Globus pallidus (tissue), 1 donor: ENCODE measurements around the gene GMPR2.

ENCODE experiments used
- DNase-seq: peaks from one replicate; pipeline ENCODE4 v3.0.0-alpha.2; 2015; ENCODE audit warnings: low spot score

GMPR2 gene

DNA sequence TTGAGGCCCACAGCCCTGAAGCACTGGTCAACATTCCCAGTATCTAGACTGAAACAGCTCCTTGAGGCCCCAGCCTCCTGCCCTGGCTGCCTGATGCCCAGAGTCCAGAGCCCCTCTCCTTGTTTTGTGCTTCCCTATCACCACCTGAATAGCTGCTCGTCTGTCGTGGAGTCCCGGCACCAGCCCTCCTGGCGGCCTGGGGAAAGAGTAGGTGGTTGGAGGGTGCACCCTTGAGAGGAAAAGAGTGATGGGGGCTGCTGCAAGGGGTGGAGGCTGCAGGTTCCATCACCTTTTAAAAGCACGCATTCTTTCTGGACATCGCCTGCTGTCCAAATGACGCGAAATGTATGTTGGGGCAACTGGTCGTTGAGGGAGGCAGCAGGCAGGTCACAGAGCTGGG is 35.5 kb downstream of the GMPR2 start:
- DNase-seq = no peak

GRCh38 chr14:24269368-24269767 is 36.6 kb downstream of the GMPR2 start:
- DNase-seq = no peak

DNA sequence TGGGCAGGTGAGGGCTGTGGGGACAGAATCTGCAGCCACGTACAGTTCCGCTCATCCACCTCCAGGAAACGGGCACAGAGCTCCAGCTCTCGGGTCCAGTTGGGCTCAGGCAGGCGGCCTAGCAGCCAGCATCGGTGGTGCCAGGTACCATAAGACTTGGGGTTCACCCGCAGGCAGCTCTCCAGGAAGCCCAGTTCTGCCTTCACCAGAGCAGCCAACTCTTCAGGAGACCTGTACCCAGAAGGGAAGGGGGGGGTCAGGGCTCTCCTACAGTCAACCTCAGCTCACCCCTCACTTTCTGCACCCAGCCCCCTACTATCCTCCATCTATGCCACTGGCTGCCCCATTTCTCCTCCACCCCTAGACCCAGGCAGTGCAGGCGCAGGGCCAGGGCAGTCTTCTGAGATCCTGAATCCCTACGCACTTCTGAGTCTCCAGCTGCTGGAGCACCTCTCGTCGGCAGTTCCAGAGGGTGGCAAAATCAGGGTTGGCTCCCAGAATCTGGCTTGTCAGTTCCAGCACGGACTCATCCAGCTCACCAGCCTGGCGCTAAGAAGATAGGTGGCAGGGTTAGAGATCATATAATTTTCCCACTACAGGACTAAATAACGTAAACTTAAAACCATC is 37.3 kb downstream of the GMPR2 start:
- DNase-seq = no peak

- no peak for DNase-seq
Measured at GRCh38 chr14:24270537-24271133, 37.9 kb downstream of the GMPR2 start.

- peak; percentile 80 for DNase-seq
Measured at GRCh38 chr14:24271134-24271833, 38.6 kb downstream of the GMPR2 start, which contains the start of gene RABGGTA. Gene RABGGTA (minus strand): TSS chr14:24271597. CDS start chr14:24271115, 482 bp downstream.

DNA sequence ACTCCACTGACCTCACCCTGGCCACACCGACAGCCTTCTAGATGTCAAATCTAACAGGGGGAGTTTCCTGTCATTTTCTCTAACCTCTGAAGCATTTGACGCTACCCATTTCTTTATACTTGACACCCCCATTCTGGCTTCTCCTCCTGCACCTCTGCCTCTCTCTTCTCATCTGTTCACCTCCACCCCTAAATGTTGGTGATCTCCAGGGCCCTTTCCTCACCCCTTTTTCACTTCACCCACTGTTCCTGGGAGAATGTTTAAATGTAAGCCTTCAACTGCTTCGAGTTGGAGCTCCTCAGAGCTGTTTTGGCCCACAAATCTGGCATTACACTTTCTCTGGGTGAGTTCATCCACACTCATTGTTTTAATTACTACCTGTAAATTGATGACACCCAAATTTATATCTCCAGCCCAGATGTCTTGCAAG is 39.1 kb downstream of the GMPR2 start:
- DNase-seq = no peak

DNA sequence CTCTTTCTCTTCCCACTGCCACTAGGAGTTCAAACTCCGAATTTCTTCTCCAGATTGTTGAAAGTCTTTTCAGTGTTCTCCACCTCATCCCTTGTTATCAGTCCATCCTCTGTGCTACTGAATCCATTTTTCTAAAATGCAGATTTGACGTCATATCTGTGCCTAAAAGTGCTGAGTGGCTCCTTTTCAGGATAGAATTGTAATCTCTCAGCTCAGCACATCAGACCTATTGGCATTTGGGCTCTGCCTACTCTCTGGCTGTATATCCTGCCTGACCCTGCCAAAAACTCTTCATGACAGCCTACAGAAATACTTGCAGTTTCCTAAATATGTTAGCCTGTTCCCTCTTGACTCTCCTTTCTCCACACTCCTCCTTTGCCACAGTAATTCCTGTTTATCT is 39.7 kb downstream of the GMPR2 start:
- DNase-seq = no peak

GRCh38 chr14:24273422-24273998 is 40.8 kb downstream of the GMPR2 start:
- DNase-seq = no peak

GRCh38 chr14:24274101-24274543 is 41.4 kb downstream of the GMPR2 start:
- DNase-seq = peak; percentile 43

DNA sequence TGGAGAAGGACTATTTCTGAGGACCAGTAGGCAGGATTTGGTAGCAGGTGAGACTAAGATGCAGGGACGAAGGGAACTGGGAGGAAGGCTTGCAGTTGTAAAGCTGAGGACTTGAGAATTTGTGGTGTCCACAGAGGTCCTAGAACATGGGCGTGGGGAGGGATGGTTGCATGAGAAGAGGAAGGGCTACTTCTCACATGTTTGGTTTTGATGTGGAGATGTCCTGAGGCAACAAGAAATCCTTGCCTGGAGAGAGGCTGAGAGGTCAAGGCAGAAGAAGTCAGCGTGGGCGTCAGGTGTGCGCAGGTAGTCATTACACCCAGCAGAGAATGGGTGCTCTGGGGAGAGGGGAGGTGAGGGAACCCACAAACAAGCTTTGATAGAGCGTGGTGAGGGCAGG is 44.3 kb downstream of the GMPR2 start:
- no peak for DNase-seq

GRCh38 chr14:24277606-24278321 is 45.0 kb downstream of the GMPR2 start:
- peak; percentile 42 for DNase-seq

DNA sequence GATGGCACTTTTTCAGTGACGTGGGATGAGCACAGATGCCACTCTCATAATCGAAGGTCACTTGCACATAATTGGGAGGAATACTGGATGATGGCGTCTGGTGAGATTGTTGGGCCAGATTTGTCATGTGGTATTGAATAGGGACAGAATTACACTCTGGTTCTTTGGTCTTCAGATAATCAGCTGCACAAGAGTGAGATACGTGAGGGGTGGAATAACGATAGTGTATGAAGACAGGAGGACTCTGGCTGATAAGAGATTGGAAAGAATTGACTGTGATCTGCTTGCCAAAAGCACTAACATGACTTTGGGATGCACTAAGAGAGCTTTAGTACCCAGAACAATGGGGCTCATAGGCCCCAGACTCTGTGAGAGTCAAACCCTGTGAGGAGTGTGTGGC is 45.7 kb downstream of the GMPR2 start:
- no peak for DNase-seq

GRCh38 chr14:24279301-24280186 is 46.8 kb downstream of the GMPR2 start:
- peak; percentile 81 for DNase-seq

DNA sequence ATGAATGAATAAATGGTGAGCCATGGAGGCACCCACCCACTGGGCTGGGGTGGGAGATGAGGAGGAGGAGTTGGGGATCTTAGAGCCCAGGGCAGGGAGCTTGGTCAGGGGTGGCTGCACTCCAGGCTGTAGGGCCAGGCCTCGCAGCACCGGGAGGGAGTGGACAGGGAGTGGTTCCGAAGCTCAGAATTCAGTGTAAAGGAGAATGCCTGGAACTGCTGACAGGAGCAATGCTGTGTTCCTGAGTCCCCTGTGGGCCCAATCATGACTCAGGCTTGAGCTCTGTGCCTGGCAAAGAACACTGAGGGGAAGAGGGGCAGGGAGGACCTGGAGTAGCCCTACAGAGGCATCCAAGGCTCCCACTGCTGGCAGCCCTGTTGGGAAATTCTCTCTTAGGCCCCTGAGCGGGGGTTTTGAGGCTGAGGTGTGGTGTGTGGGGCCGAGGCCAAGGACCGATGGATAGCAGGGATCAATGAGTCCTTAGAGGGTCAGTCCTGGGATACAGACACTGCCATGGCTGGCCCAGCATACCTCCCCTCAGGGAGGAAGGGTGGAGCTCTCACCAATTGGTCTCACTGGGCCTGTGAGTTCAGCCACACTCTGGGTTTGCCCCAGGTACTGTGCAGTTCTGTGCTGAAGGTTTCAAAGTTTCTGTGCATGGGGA is 48.2 kb downstream of the GMPR2 start:
- no peak for DNase-seq

- no peak for DNase-seq
Measured at GRCh38 chr14:24281636-24282035, 48.9 kb downstream of the GMPR2 start.

DNA sequence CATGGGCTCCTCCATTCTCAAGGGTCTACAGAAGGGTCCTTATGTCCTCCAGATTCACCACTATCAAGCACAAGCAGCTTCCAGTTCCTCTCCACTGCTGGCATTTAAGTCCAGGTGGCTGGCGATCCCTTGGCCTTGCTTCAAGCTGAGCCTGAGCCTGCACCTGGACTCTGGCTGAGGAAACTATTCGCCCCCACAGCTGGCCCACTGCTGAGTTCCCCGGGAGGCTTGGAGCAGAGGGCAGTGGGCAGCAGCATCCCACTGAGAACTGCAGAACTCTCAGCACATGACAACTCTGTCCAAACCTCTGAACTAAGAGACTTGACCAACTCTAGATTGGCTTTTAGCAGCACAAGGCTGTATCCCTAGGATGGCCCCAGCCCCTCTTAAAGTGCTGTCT is 50.0 kb downstream of the GMPR2 start:
- DNase-seq = no peak

GRCh38 chr14:24283796-24284460 is 51.2 kb downstream of the GMPR2 start:
- DNase-seq = no peak

- no peak for DNase-seq
Measured at GRCh38 chr14:24284501-24285035, 51.8 kb downstream of the GMPR2 start.

GRCh38 chr14:24285351-24285750 is 52.6 kb downstream of the GMPR2 start:
- no peak for DNase-seq

GRCh38 chr14:24286996-24287395 is 54.3 kb downstream of the GMPR2 start:
- no peak for DNase-seq
